ENCODE results near the gene WDR19. TPM values are rescaled to one million over a fixed set of nuclear protein-coding genes. Genes with fewer than 3 reads are reported as not detected.
"Not testable (repeated sequence)": the region's sequence is repeated elsewhere in the genome, so short reads cannot be mapped to it uniquely, and the experiment has no call there.

The WDR19 gene
- total RNA-seq, 1 donor from 2014 or later, result 8.4 TPM

DNA sequence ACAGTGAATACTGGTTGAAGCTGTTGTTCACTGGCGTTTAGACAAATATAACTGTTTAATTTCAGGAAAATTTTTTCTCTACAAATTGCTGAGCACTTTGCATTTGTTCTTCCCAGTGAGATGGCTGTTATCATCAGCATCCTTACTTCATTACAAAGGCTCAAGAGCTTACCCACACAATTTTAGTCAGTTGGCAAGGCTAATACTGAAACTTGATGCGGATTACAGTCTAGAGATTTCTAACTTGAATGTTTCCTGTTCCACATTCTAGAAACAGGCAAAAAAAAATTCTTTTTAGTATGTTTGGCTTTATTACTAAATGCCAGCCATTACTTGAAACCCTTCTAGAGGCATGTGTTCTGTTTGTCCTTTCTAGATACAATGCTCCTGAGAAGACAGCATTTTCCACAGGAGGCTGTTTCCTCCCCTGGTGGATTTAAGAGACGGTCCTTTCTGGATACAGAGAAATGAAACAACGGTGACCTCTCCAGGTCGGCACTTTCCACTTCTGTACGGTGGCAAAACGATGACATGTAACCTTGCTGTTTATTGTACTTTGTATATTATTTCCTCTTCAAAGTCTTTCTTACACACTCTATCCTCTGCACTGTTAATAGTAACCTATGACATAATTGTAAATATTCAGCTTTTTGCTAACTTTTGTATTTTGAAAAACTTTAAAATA is 102.9 kb downstream of the WDR19 start:
- intact Hi-C loops (cut with DNase I), result no loop called here
- DNase-seq (no peak), ATAC-seq (ENCODE audit: poor library complexity) (no peak)

DNA sequence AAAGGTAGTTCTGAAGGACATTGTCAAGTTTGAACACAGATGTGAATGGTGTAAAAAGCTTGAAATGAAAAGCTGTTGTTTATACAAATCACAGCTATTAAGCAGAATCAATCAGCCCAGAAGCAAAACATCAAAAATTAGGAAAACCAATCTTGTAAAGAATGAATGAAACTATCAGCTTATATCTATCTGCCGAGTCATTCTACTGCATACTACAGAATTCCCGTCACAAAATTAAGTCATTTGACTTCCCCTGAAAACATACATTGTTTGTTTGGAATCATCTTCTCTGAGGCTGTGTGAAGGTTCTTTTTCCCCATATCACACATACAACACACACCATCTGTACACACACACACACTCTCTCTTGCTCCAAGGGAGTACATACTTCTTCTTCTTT is 103.5 kb downstream of the WDR19 start:
- intact Hi-C loops (cut with DNase I), result no loop called here
- DNase-seq, result no peak
- ATAC-seq (ENCODE audit: poor library complexity), result no peak

DNA sequence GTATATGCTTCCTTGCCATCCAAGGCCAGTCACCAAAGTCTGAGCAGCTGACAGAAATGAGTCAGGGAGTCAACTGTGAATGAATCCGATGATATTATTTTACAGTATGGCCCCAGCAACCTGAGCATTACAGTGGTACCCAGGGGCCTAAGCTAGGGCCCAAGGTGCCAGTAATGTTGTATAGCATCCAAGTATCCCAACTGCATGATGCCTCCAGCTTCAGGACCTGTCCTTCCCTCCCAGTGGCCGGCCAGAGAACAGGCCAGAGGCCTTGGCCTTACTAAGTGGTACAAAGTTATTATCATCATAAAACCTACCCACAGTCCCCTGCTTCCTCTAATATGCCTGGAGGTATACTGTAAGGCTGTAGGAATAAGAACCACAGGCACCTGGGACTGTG is 103.9 kb downstream of the WDR19 start:
- DNase-seq, result no peak
- ATAC-seq (ENCODE audit: poor library complexity), result no peak
- intact Hi-C loops (cut with DNase I), result no loop called here

DNA sequence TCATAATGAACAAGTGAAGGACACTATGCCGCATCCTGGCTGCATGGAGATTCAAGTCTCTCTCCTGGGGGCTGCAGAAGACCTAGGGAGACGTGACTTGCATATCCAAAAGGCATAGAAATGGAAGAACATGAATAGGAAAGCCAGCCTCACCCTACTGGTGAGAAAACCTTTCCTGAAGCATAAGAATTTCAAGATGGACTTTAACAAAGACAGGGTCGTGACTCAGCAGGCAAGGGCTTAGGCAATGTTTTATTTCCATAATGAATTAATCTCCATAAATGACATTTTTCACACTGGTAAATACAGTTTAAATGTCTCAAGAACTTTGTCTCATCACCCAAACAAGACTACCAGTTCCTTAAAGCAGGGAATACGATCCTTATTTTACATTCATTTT is 104.9 kb downstream of the WDR19 start:
- intact Hi-C loops (cut with DNase I), result no loop called here
- no peak for ATAC-seq (ENCODE audit: poor library complexity)
- DNase-seq, result no peak

DNA sequence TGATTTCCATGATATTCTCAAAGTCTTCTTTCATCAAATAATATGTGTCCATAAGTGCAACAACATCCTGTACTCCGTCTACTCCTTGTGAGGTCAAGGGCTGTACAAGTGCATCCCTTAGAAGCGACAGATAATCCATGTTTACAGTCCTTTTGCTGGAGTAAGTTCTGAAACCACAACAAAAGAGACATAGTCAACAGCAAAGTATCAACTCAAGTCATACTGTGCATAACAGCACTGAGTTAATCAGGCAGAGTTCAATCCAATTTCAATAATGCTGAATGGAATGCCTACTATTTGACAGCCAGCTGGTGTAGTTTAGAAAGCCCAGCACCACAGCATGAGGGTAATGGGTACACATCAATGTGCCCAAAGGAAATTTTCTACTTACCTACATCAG is 109.4 kb downstream of the WDR19 start:
- DNase-seq (no peak), ATAC-seq (ENCODE audit: poor library complexity) (no peak)
- intact Hi-C loops (cut with DNase I), result no loop called here

DNA sequence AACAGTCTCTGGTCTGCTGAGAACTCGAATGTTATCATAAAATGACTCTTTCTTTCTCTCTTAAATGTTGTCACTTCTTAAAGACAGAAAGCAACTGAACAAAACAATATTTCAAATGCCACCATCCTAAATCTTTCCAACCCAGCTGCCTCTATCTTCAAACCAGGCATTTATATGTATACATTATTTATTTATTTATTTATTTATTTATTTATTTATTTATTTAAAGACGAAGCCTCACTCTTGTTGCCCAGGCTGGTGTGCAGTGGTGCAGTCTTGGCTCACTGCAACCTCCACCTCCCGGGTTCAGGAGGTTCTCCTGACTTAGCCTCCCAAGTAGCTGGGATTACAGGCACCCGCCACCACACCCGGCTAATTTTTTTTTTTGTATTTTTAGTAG is 110.1 kb downstream of the WDR19 start:
- ATAC-seq (ENCODE audit: poor library complexity); intact Hi-C loops (cut with DNase I); DNase-seq: not testable (repeated sequence)

DNA sequence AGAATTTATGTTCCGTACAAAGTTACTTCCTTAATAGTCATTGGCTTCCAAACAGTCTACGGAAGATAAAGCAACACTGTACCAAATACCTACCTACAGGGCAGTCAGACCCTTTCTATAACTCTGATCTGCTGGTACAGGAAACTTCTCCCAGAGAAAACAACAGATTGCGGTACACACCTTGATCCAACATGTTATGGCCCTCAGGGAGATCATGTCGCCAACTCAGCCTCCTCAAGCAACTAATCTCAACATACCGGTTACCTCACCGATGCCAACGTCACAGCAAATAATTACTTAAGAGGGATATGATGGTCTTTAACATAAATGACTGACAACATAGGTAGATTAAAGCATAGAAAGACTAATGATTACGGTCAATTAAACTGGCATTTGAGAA is 113.5 kb downstream of the WDR19 start:
- no peak for ATAC-seq (ENCODE audit: poor library complexity)
- intact Hi-C loops (cut with DNase I), result no loop called here
- no peak for DNase-seq

DNA sequence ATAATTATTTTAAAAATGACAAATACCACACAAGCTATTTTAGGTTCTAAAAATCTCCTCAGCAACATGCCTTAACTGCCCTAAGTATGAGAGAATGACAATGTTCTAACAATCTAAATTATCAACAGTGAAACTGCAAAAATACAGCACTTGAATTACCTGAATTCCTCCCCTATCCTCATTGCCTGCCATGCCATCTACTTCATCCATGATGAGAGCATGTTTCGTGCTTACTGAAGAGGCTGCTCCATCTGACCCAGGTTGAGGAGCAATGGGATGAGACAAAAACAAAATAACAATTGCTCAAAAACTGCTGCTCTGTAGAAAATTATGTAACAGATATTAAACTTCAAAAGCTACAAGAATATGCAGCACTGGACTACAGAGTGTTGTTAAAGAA is 120.6 kb downstream of the WDR19 start:
- no peak for ATAC-seq (ENCODE audit: poor library complexity)
- intact Hi-C loops (cut with DNase I), result no loop called here
- DNase-seq, result no peak

DNA sequence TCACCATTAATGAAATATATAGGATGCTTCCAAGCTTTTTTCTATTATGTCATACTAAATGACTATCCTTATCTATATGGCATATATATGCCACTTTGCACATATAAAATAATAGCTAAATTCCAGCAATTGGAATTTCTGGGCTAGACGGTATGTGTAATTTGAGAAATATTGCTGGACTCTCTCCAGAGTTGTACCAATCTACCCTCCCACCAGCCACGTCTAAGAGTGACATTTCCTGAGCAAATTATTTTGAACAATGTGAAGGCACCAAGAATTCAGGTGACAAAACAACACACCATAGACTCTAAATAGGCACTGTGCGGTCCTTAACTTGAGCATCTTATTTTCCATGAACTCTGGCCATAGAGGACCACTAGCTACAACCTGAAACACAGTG is 121.5 kb downstream of the WDR19 start:
- ATAC-seq (ENCODE audit: poor library complexity), result no peak

DNA sequence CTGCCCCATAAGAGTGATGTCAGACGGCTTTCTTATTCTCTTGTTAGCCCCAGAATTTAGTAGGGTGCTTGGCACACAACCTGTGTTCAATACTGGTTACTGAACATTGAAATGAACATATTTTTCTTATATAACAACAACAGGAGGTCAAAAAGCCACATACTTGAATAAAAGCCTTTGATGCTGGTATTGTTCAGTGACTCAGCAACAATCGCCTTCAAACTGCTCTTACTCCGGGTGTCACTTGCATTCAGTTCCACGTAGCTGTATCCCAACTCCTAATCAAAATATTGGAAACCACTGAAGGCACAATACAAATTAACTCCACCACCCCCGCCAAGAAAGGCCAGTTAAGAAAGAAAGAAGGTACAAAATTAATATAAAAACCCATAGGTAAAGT is 122.3 kb downstream of the WDR19 start:
- no peak for DNase-seq
- ATAC-seq (ENCODE audit: poor library complexity), result no peak
- intact Hi-C loops (cut with DNase I), result no loop called here

More for the DNA sequence above, 121.5 kb downstream of the WDR19 start:
- no peak for DNase-seq
- intact Hi-C loops (cut with DNase I), result no loop called here

DNA sequence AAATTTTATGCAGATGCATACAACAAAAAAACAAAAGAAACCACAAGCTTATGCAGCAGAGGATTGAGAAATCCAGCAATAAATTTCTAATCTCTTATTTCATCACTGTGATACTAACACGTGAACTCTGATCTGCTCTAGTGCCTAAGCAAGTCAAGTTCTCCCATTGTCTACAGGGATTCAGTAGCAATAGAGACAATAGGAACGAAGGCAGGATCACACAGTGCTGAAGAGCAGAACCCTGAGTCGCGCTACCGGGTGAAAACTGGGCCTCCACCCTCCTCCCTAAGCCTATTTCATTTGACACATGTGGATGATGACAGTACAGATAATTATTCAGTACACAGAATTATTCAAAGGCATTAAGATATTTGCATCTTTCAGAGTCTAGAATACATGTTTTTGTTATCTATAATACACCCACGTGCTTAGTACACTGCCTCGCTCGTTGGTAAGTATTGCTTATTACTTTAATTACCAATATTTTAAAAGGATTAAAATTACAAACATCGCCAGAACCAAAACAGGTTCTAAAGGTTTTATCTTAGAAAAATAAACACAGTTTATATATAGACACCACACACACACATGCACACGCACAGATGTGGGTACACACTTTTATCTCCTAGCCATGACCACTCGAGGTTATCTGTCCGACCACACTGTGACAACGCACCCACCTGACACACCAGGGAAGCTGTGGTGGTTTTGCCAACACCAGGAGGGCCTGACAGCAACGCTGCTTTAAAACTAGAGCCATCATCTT is 123.8 kb downstream of the WDR19 start:
- DNase-seq, result no peak

DNA sequence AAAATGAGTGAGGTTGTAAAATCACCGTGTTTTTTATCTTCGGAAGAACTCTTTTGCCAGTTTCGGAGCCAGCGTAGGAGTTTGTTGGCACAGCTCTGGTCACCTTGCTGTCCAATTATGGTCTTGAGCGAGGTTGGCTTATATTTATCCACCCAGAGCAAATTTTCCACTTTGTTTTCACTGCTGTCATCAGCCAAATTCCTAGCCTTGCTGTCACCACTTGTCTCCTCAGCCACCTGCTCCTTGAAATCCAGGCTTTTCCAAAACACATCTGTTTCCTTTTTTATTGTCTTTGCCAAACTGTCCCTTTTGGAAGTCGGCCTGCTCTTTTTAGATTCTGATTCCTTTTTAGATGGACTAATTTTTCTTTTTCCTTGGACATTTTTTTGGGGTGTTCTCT is 126.3 kb downstream of the WDR19 start:
- intact Hi-C loops (cut with DNase I), result no loop called here
- peak; percentile 34 for ATAC-seq (ENCODE audit: poor library complexity)
- DNase-seq, result no peak

More for the DNA sequence above, 123.8 kb downstream of the WDR19 start:
- intact Hi-C loops (cut with DNase I), result no loop called here
- peak; percentile 87 for ATAC-seq (ENCODE audit: poor library complexity)

DNA sequence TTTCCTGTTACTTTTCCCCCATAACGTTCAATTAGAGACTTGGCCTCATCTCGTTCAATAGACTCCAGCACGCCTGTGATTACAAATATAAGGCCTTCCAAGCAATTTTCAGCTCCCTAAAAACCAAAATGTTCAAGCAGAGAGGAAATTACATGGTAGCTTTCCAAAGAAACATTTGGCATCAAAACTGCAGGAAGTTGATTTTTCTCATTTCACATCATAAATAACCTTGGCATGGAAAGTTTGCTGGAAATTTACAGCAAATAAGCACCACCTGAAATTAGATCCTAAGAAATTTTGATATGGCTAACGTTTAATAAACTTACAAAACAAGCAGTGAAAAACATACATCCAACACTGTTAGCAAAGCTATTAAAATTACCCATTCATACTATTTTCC is 130.5 kb downstream of the WDR19 start:
- ATAC-seq (ENCODE audit: poor library complexity) (no peak), DNase-seq (no peak)
- intact Hi-C loops (cut with DNase I), result no loop called here

DNA sequence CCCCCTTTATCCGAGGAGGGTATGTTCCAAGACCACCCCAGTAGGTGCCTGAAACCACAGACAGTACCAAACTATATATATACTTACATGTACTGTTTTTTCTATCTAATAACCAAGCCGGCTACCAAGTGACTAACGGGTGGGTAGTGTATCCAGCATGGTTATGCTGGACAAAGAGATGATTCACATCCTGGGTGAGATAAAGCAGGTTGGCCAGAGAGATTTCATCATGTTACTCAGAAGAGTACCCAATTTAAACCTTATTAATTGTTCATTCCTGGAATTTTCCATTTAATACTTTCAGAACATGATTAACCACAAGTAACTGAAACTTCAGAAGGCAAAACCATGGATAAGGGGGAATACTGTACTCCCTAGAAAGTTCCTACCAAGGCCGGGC is 137.3 kb downstream of the WDR19 start:
- intact Hi-C loops (cut with DNase I), result no loop called here
- no peak for DNase-seq
- ATAC-seq (ENCODE audit: poor library complexity), result no peak

DNA sequence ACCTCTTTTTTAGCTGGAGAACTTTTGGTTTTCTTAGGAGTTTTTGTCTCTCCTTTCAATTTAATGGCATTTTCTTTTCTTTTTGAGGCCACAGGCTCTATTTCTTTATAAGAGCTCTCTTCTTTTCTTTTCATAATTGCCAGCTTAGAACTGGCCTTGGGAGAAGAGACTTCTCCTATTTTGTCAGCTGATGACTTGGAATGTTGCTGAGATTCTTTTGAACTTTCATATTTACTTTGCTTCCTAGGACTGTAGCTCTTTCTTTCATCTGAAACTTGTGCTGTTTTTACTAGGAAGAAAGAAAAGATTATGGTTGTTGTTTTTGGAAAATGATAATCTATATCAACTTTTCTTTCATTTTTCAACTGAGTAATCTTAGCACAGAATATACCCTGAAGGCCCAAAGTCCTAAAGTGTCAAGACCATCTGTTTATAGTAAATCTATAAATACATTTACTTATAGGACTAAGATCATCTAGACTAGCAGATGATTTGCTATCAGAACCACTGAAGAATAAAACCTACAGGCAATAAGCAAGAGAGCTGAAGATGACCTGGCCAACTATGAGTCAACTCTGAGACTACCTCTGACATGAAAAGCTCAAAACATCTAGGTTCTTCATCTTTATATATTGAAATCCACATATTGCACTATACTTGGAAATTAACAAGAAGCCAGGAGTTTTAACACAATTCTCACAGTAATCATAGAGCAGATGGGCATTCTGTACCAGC is 138.2 kb downstream of the WDR19 start:
- DNase-seq, result no peak
- no peak for ATAC-seq (ENCODE audit: poor library complexity)
- intact Hi-C loops (cut with DNase I), result no loop called here

DNA sequence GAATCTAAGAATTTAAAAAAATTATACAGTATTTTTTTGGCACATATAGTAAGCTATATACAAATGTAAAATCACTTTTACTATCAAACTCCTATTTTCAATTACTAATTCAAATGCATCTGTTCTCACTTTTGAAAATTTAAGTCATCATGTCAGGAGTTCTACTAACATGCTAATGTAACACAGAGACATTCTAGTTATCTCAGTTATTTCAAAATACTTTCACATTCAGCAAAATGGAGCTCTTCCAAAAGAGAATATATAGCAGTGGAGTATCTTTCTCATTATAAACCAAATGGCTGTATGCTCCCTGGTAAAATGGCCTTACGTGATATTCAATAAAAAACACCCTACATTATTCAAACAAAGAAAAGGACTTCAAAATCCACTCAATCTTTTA is 141.5 kb downstream of the WDR19 start:
- intact Hi-C loops (cut with DNase I), result no loop called here
- DNase-seq, result no peak
- no peak for ATAC-seq (ENCODE audit: poor library complexity)

DNA sequence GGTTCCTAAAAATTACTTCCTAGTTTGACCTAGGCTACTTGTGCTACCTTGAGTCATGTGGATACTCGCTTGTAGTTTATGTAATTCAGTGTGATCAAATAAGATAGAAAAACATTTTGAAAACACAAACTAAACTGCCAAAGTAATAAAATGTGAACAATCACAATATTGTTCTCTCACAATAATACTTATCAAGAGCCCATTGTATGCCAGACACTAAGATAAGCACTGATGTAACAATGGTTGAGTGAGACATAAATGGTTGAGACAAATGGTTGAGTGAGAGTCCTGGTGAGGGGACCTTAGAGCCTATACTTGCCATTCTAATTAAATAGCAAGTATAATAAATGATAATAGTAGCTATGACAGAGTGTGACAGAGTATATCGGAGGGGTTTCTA is 142.1 kb downstream of the WDR19 start:
- ATAC-seq (ENCODE audit: poor library complexity) (no peak), DNase-seq (no peak)
- intact Hi-C loops (cut with DNase I), result no loop called here

DNA sequence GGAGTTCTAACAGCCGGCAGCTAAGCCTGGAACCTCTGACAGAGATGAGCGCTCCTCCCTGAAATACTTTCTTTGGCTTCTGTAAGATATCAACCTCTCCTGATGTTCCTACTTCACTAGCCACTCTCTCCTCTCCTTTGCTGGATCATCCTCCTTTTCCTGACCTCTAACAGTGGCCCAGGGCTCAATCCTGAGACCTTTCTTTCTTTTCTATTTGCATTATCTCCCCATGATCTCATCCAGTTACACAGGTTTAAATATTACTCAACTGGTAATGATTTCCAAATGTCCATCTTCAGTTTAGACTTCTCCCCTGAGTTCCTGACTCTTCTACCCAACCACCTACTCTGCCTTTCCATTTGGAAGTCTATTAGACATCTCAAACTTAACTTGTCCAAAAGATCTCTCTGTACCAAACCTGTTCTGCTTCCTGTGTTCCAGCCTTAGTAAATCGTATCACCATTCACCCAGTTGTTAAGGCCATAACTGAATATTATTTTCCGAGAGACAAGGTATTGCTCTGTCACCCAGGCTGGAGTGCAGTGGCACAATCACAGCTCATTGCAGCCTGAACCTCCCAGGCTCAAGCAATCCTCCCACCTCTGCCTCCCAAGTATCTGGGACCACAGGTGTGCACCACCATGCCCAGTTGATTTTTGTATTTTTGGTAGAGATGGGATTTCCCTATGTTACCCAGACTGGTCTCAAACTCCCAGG is 142.7 kb downstream of the WDR19 start:
- intact Hi-C loops (cut with DNase I), result no loop called here
- ATAC-seq (ENCODE audit: poor library complexity) (no peak), DNase-seq (no peak)

DNA sequence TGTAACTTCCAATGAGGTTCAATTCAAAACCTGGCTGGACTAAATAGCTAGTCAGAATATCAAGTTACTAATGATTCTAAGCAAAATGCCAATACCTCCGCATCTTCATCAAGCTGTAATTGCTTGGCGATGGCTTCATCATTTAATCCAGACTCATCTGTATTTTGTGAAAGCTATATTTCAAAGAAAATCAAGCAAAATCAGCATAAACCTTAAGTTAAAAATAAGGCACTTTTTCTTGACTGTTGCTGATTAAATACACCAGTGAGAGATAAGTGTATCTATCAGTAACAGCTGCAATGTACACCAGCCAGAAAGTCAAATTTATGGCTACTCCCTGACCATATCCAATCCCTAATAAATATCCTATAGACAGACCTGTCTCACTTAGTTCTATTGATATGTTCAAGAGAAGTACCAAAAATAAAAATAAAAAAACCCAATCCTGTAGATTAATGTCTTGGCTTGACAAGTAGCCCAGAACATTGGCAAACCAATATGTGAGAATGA is 144.2 kb downstream of the WDR19 start:
- ATAC-seq (ENCODE audit: poor library complexity), result no peak
- DNase-seq, result no peak
- intact Hi-C loops (cut with DNase I), result no loop called here

Data from Right ventricle myocardium superior (tissue), 1 donor.